NCI-H345 treated with DMSO at 0.1 percent for 48 hours (cell line): Measurements from ENCODE around the gene MAT2A.
"Not testable (repeated sequence)": the region's sequence is repeated elsewhere in the genome, so short reads cannot be mapped to it uniquely, and the experiment has no call there.

Experiments
- DNase-seq: peaks from one replicate; lab custom pipeline; 2025; ENCODE audit not compliant: unreplicated experiment; lab: John Stamatoyannopoulos, UW

MAT2A gene

DNA sequence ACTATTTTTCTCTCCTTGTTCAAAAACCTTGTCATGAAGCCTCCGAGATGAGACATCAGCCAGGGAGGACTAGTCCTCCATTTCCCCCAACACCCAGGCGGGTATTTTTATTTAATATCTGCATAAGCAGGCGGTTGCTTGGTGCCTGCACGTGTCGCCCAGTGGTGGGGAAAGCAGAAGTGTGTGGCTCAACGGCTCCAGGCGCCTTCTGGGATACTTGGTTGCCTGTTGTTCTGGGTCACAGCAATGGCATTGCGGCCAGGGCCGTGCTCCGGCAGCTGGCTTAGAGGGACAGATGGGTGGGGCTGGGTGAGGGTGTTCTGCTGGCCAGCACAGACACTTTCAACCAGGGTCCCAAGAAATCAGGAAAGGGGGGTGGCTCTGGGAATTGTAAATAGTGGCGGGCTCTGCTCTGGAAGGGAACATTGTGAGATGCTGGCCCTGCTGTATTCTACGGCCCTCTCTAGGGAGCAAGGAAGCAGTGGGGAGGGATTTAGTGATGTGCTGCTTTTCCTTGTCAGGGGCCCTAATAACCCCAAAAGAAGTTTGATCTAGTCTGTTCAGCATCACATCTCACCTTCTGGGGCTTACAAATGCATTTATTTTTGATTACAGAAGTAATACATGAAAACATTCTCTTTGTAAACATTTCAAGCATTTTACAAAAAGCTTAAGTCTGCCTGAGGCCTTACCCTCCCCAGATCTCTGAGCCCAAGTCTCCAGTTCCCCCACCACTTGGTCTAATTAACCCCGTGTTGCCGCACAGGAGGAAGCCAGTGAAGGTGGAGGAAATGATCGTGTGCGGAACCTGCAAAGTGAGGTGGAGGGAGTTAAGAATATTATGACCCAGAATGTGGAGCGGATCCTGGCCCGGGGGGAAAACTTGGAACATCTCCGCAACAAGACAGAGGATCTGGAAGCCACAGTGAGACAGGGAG, 39.5 kb downstream of the MAT2A start:
- no peak for DNase-seq

DNA sequence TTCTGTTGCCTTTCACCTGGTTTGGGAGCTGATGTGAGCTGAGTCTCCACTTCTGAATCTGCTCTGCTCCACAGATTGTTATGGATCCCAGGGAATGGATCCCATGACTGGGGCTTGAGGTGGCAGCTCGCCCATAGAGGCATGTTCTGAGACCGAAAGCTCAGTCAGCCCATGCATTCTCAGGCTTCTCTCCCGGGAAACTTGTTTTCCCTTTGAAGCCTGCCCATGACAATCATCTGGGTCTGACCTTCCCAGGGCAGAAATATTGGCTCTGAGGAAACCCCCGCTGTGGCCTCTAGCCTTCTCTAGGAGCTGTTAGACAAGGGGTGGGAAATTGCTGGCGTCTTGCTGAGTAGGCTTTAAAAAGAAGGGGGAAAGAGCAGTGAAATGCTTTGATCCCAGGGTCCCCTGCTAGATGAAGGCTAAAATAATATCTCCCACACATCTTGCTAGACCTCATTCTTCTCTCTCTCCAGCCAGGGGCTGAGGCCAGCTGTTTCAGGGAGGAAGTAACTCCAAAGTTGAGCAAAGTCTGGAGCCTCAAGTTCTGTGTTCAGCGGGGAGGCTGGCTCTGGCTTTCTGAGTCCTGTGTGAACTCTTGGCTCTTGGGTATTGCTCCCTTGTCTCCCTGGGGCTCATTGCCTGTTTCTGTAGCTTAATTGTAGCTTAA, 40.4 kb downstream of the MAT2A start:
- DNase-seq = no peak

GRCh38 chr2:85580206-85580605, 41.2 kb downstream of the MAT2A start:
- DNase-seq = no peak

DNA sequence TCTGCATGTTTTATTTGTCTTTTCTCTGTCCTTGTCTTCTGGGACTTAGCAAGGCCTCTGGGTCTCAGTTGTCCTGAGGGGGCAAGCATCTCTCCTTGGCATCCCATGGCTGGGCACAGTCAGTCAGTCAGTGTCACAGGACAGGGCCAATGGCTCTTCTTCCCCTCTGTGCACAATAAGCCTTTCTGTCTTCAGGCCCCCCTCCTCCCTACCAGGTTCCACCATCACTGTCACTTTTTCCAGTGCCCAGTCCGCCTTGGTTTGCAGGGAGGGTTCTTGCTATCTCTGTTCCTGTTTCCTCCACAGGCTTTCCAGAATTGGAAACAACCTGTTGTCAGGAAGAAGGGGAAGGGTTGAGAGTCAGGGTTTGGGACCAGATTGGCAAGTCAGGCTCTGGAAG, 43.5 kb downstream of the MAT2A start:
- DNase-seq = no peak

DNA sequence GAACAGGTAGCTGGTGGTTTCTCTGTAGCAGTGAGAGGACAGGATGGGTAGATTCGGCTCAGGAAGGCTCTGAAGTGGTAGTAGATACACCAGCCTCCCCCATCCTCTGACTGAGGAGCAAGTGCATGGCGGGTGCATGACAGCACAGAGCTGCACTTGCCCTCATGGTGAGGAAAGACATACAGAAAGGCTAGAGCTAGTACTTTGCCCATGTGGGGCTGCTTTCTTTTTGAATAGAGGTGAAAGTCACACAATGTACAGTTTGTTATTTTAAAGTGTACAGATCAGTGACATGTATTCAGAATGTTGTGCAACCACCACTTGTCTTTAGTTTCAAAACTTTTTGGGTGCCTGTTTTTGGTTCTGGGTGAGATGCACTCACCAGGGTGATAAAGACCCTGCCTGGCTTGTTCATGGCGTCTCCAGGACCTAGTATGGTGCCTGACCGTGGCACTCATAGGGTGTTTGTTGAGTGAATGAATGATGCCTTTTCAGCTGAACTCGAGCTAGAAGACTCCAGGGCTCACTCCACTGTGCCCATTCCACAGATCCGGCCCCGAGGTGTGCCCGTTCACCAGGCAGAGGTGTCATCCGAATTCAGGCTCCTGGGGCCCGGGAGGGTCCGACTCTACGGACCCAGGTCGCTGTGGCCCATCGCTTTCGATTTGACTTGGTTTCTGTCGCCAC, 44.8 kb downstream of the MAT2A start:
- DNase-seq = no peak

GRCh38 chr2:85584354-85584856, 45.4 kb downstream of the MAT2A start, which contains the start of gene VAMP5:
Gene VAMP5, plus strand, starts transcription at chr2:85584431. Its CDS starts 60 bp downstream, at chr2:85584491.
- DNase-seq = no peak

DNA sequence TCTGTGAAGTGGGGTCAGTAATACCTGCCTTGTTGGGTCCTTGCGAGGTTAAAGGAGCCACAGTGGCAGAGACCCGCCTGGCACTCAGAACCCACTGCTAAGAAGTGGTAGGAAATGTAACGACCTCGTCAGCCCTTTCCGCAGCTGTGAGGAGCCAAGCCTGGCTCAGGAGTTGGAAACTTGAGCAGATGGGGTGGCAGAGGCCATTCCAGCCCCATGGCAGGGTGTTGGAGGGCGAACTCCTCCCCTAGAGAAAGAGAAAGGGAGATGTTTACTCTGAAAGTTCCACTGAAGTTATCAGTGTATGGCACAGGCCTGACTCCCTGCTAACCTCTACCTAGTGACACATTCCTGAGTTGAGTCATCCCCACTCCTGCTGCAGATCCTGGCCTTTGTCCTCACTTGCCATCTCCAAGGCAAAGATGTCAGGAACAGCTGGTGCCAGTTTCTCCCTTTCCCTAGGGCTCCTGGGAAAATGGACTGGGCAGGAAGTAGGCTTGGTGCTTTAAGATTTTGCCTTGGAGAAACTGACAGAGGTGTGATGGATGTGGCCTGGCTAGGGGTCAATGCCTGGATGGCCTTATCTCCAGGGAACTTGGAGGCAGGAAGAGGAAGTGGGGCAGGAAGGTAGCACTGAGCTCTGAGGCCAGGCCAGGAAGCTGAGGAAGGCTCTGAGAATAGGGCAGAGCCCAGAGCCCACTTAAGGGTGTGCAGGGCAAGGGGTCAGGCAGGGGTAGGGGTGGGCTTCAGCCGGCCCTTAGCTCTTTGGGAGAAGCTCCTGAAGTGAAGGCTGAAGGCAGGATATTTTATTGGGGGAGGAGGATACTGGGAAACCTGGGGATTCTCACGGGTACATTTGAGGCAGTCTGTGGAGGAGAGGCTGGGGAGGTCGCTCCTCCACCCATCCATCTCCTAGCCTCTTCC, 46.2 kb downstream of the MAT2A start:
- no peak for DNase-seq

GRCh38 chr2:85585781-85586105, 46.8 kb downstream of the MAT2A start:
- DNase-seq = no peak

- DNase-seq = no peak
Measured at GRCh38 chr2:85588236-85588635, 49.3 kb downstream of the MAT2A start.

DNA sequence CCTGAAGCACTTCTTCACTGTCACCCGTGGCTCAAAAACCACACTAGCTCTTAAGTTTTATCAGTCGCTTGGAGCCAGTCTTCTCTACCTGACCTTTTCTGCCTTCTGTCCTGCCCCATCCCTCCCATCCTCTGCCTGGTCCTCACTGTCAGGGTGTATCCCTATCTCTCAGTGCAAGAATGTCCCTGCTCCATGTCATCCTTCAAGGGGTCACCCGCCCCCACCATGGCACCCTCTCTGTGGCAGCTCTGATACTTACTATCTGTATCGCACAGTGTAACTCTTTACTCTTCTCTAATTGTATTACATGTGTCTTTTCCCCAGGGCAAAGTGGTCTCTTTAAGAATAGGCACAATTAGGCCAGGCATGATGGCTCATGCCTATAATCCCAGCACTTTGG, 49.7 kb downstream of the MAT2A start:
- DNase-seq = no peak

GRCh38 chr2:85589181-85589580, 50.2 kb downstream of the MAT2A start:
- DNase-seq = no peak

DNA sequence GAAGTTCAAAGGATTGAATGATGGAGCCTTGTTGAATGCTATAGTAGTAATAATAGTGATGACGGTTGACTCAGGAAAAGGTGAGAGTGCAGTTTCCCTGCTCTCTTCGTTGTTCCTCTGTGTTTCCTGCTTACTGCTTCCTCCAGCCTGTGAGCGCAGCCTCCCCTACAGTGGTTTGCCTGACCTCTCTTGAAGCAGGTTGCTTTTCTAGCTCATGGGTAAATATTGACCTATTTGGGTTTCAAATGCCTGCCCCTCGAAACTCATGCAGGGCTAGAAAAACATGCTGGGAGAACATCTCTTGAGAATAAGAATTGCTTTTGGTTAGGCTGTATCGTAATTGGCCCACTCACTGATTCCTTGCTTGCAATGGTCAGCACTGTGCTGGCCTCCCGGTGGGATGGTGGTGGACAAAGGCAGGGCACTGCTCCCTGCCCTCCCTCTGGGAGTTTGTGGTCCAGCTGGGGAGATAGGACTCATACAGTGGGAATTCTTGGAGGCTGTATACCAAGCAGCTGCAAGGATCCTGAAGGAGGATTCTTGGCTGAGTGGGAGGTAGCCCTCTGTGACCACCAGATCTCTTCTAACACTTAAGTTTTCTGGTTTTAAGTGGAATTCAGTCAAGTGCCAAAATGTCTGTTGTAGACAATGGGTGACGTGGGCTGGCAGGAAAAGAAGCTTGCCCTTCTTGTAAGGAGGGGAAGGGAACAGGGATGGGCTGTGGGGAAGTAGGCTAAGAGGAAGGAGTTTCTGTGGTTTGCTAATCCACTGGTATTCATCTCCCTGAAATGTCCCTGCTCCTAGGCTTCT, 51.2 kb downstream of the MAT2A start:
- DNase-seq = no peak

DNA sequence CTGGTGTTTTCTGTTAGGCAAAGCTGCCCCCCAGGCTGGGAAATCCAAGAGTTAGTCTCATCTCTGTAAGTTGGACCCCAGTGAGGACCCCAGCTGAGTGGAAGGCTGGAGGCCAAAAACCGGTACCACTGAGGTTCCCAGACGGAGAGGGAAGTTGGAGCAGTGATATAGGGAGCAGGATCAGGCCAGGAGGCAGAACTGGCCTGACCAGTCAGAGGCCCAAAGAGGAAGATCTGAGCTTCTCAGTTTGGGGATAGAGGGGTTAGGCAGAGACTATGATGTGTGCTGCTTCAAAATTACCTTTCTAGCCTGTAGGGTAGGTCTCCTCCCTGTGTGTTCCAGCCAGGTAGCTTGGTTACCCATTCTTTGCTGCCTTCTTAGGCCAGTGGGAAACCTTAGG, 52.0 kb downstream of the MAT2A start:
- DNase-seq = no peak

DNA sequence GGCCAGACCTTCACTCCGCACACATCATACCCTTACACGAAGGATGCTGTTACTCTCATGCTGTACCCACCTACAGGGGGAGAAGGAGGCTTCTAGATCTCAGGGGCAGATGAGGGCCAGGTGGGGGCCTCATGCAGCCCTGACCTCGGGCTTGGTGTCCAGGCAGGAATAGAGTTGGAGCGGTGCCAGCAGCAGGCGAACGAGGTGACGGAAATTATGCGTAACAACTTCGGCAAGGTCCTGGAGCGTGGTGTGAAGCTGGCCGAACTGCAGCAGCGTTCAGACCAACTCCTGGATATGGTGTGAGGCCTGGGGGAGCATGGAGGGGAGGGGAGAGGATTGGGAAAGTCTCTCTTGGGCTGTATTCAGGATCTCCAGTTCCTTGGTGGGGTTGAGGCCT, 52.6 kb downstream of the MAT2A start:
- DNase-seq = no peak

DNA sequence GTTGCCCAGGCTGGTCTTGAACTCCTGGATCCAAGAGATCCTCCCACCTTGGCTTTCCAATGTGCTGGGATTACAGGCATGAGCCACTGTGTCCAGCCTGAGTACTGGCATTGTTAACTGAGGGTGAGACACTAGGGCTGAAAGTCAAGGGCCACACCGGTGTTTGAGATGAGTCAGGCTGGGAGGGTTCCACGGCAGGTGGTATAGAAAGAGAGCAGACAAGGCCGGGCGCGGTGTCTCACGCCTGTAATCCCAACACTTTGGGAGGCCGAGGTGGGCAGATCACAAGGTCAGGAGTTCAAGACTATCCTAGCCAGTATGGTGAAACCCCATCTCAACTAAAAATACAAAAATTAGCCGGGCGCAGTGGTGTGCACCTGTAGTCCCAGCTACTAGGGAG, 53.3 kb downstream of the MAT2A start:
- DNase-seq = not testable (repeated sequence)

DNA sequence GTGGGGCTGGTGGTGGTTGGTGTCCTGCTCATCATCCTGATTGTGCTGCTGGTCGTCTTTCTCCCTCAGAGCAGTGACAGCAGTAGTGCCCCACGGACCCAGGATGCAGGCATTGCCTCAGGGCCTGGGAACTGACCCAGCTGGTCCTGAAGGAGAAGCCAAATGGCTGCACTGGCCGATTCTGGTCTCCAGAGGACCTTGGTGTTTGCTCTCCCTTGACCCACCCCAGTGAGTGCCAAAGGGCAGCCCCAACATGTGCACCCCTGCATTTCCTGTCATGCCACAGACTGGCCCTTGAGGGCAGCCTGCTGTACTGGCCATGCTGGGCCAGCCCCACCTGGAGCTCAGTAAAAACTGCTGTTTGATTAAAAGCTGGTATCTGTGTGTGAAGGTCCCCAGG, 54.1 kb downstream of the MAT2A start:
- no peak for DNase-seq
